Suprapubic skin (tissue), 3 donors: ENCODE results near the gene HAS3.

Source experiments
- CTCF ChIP-seq, 2 donors: fragments of 200-600 bp in 1 of 2; fragments of 450-650 bp in 1 of 2; sonication (generic) in 1 of 2; IDR thresholded peaks; one replicate each; pipeline ENCODE4 v1.5.1; 2016 to 2019; ENCODE audit warnings: antibody characterized with exemption in 2 of 2, mild to moderate bottlenecking in 1 of 2, moderate library complexity in 1 of 2
- POLR2AphosphoS5 ChIP-seq, 3 donors: sonication (generic); formaldehyde crosslinking; IDR thresholded peaks; one replicate each; pipeline ENCODE4 v1.6.1; 2017; ENCODE audit warnings: antibody characterized with exemption in 3 of 3

GRCh38 chr16:69072640-69072974 is 32.8 kb upstream of the HAS3 start:
- TF ChIP-seq CTCF (IDR thresholded peaks at IDR 0.05) = no peak
- no peak for TF ChIP-seq POLR2AphosphoS5 (IDR thresholded peaks at IDR 0.05)
